ENCODE measurements around the gene ETNK1. TPM values are rescaled to one million over a fixed set of nuclear protein-coding genes. Genes with fewer than 3 reads are reported as not detected.

ETNK1 gene
- total and polyA plus RNA-seq, 2 experiments from 2014 or later = 19.0 to 58.5 TPM

DNA sequence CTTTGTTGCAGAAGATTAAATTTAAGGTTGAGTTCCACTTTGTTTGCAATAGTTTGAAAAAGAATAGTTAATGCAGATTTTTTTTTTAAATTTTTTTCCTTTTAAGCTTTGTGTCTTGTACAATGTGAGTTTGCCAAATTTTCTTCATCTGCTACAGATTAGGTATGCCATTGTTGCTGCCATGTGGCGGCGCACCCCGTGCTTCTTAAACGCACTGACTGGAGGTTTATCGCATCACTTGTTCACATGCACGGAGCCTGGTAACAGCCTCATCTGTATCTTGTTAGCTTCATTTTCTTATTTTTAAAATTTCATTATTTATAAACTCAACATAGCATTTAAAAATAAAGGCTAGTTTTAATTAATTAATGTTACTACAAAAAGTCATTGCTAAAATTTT, 43.5 kb downstream of the ETNK1 start:
- no peak for DNase-seq (ENCODE audit: low spot score)
- 98% methylated on average over 6 of the region's 6 CpGs for WGBS (ENCODE audit: low lambda C conversion rate, missing lambda C conversion rate)
- H3K27me3 ChIP-seq = no peaks in the 10 kb centered on the region
- no peaks in the 10 kb centered on the region for H3K9me3 ChIP-seq (ENCODE audit: low read depth)
- H3K27ac ChIP-seq = no peak overlapping the region
- no peaks in the 10 kb centered on the region for H3K36me3 ChIP-seq (replicated peaks; ENCODE audit: insufficient read depth, low read depth)
- no peak for TF ChIP-seq EZH2 (IDR thresholded peaks at IDR 0.05; ENCODE audit: borderline replicate concordance)
- TF ChIP-seq, protein P1, sequence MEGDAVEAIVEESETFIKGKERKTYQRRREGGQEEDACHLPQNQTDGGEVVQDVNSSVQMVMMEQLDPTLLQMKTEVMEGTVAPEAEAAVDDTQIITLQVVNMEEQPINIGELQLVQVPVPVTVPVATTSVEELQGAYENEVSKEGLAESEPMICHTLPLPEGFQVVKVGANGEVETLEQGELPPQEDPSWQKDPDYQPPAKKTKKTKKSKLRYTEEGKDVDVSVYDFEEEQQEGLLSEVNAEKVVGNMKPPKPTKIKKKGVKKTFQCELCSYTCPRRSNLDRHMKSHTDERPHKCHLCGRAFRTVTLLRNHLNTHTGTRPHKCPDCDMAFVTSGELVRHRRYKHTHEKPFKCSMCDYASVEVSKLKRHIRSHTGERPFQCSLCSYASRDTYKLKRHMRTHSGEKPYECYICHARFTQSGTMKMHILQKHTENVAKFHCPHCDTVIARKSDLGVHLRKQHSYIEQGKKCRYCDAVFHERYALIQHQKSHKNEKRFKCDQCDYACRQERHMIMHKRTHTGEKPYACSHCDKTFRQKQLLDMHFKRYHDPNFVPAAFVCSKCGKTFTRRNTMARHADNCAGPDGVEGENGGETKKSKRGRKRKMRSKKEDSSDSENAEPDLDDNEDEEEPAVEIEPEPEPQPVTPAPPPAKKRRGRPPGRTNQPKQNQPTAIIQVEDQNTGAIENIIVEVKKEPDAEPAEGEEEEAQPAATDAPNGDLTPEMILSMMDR (IDR thresholded peaks at IDR 0.05; ENCODE audit: poor library complexity) = no peak
- no peak overlapping the region for H2AFZ ChIP-seq
- no peaks in the 10 kb centered on the region for H3K79me2 ChIP-seq
- H3K4me3 ChIP-seq = no peak overlapping the region
- H3K9me2 ChIP-seq (replicated peaks; ENCODE audit: insufficient read depth) = no peaks in the 10 kb centered on the region
- no peak overlapping the region for H3K4me2 ChIP-seq
- no peaks in the 10 kb centered on the region for H3K4me1 ChIP-seq (ENCODE audit: insufficient read depth)
- H4K20me1 ChIP-seq (ENCODE audit: insufficient read depth, poor library complexity, severe bottlenecking) = no peaks in the 10 kb centered on the region

DNA sequence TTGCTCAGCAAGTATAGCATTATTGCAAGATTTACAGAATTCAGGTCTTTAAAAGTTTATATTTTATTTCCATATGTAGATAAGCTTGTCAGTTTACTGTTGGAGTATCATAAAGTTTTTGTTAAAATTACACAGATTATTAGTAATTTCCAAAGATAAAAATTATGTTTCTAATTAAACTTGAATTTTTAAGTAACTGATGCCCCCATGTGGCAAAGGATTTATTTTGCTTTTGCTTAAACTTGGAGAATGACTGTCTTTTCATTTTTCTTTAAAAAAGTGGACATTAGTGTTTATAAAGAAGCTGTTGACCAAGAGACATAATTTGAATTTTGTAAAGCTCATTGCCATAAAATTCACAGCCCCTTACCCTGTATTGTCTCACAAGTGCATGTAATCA, 45.8 kb downstream of the ETNK1 start:
- H3K9me2 ChIP-seq (replicated peaks; ENCODE audit: insufficient read depth) = no peaks in the 10 kb centered on the region
- no peak for DNase-seq (ENCODE audit: low spot score)
- H3K27me3 ChIP-seq = no peaks in the 10 kb centered on the region
- no peaks in the 10 kb centered on the region for H4K20me1 ChIP-seq (ENCODE audit: insufficient read depth, poor library complexity, severe bottlenecking)
- H3K4me1 ChIP-seq (ENCODE audit: insufficient read depth) = no peaks in the 10 kb centered on the region
- no peaks in the 10 kb centered on the region for H3K9me3 ChIP-seq (ENCODE audit: low read depth)
- no peak overlapping the region for H3K4me2 ChIP-seq
- no peak for TF ChIP-seq EZH2 (IDR thresholded peaks at IDR 0.05; ENCODE audit: borderline replicate concordance)
- TF ChIP-seq, protein P1 (IDR thresholded peaks at IDR 0.05; ENCODE audit: poor library complexity) = peak; percentile 45
- H3K79me2 ChIP-seq = peaks cover 9% of the 10 kb centered on the region
- no peaks in the 10 kb centered on the region for H3K36me3 ChIP-seq (replicated peaks; ENCODE audit: insufficient read depth, low read depth)
- H3K4me3 ChIP-seq = no peak overlapping the region
- no peak overlapping the region for H2AFZ ChIP-seq
- H3K27ac ChIP-seq = no peak overlapping the region

DNA sequence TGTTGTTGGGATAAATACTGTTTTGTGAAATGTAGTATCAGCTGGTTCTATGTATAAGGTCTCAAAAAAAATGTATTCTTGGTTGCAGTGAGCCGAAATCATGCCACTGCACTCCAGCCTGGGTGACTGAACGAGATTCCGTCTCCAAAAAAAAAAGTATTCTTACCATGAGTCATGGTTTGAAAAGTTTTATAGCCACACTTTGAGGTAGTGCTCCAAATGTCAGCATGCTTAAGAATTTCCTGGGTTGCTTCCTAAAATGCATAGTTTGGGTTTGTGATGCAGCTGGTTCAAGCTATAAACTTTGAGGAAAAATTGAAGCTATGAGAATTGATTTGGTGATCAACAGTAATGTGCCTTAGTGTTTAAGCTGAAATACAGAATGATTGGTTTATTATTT, 48.0 kb downstream of the ETNK1 start:
- Histone ChIP-seq H3K9me3 (ENCODE audit: low read depth) (no peaks in the 10 kb centered on the region), H3K4me1 (ENCODE audit: insufficient read depth) (no peaks in the 10 kb centered on the region), H3K27ac (no peak overlapping the region), H3K27me3 (no peaks in the 10 kb centered on the region), H3K79me2 (peaks cover 9% of the 10 kb centered on the region), H3K4me3 (no peak overlapping the region), H3K4me2 (no peak overlapping the region), H3K36me3 (replicated peaks; ENCODE audit: insufficient read depth, low read depth) (no peaks in the 10 kb centered on the region), H3K9me2 (replicated peaks; ENCODE audit: insufficient read depth) (no peaks in the 10 kb centered on the region), H2AFZ (no peak overlapping the region), H4K20me1 (ENCODE audit: insufficient read depth, poor library complexity, severe bottlenecking) (no peaks in the 10 kb centered on the region)
- TF ChIP-seq, protein P1 (IDR thresholded peaks at IDR 0.05; ENCODE audit: poor library complexity) = no peak
- TF ChIP-seq EZH2phosphoT487 (IDR thresholded peaks at IDR 0.05; ENCODE audit: low read depth, severe bottlenecking, unreplicated experiment) = no peak
- no peak for TF ChIP-seq EZH2 (IDR thresholded peaks at IDR 0.05; ENCODE audit: borderline replicate concordance)
- DNase-seq (ENCODE audit: low spot score) = no peak
- 70% methylated on average over 3 of the region's 3 CpGs for WGBS (ENCODE audit: low lambda C conversion rate, missing lambda C conversion rate)
